NCI-H1092 (cell line): ENCODE data around the gene EZR.
"Not testable (repeated sequence)": the region's sequence is repeated elsewhere in the genome, so short reads cannot be mapped to it uniquely, and the experiment has no call there.

Experiments
- DNase-seq: peaks from one replicate; lab custom pipeline; 2025; lab: John Stamatoyannopoulos, UW

Gene EZR

GRCh38 chr6:158797331-158798310 lies 21.5 kb downstream of the EZR start:
- DNase-seq = no peak

- no peak for DNase-seq
Observed at GRCh38 chr6:158796353-158796752, 22.8 kb downstream of the EZR start.

- no peak for DNase-seq
Observed at GRCh38 chr6:158795516-158795915, 23.7 kb downstream of the EZR start.

GRCh38 chr6:158793432-158793831 lies 25.7 kb downstream of the EZR start:
- no peak for DNase-seq

- DNase-seq = not testable (repeated sequence)
Observed at GRCh38 chr6:158792505-158792904, 26.7 kb downstream of the EZR start.

- DNase-seq = no peak
Observed at GRCh38 chr6:158791274-158791855, 27.8 kb downstream of the EZR start.

- no peak for DNase-seq
Observed at GRCh38 chr6:158789115-158789917, 29.9 kb downstream of the EZR start.

- DNase-seq = no peak
Observed at GRCh38 chr6:158787395-158787794, 31.8 kb downstream of the EZR start.

- no peak for DNase-seq
Observed at GRCh38 chr6:158786645-158787304, 32.4 kb downstream of the EZR start.

GRCh38 chr6:158785036-158785435 lies 34.1 kb downstream of the EZR start:
- DNase-seq = no peak

- no peak for DNase-seq
Observed at GRCh38 chr6:158784505-158784904, 34.7 kb downstream of the EZR start.

- DNase-seq = no peak
Observed at GRCh38 chr6:158783851-158784250, 35.3 kb downstream of the EZR start.

GRCh38 chr6:158783167-158783450 lies 36.1 kb downstream of the EZR start:
- DNase-seq = no peak

- no peak for DNase-seq
Observed at GRCh38 chr6:158782432-158783166, 36.6 kb downstream of the EZR start.

GRCh38 chr6:158781692-158782373 lies 37.3 kb downstream of the EZR start:
- DNase-seq = no peak

GRCh38 chr6:158780988-158781691 lies 38.0 kb downstream of the EZR start:
- no peak for DNase-seq

GRCh38 chr6:158780246-158780884 lies 38.8 kb downstream of the EZR start:
- no peak for DNase-seq

GRCh38 chr6:158778005-158778527 lies 41.1 kb downstream of the EZR start:
- DNase-seq = no peak

GRCh38 chr6:158777510-158777909 lies 41.7 kb downstream of the EZR start:
- no peak for DNase-seq

- no peak for DNase-seq
Observed at GRCh38 chr6:158776737-158777136, 42.4 kb downstream of the EZR start.
